Myocyte (in vitro differentiated cells): ENCODE data around the gene NKAIN1. TPM values are rescaled to one million over a fixed set of nuclear protein-coding genes. Genes with fewer than 3 reads are reported as not detected.
"Not testable (repeated sequence)": the region's sequence is repeated elsewhere in the genome, so short reads cannot be mapped to it uniquely, and the experiment has no call there.

Experiments used
- DNase-seq: peaks from one replicate; pipeline ENCODE4 v3.0.0-alpha.2; 2012; ENCODE audit warnings: low read depth
- total RNA-seq: library from RNA; depleted of rRNA; stranded (reverse); fragments of >200 nt; gene quantifications from 2 replicates; pipeline ENCODE4 v1.2.3, GENCODE V29; 2014

The NKAIN1 gene
- total RNA-seq, 1 donor from 2014 or later = 0.13 TPM

- DNase-seq = peak; percentile 76
These were observed 85.0 kb downstream of the NKAIN1 start for GRCh38 chr1:31154632-31155215.

GRCh38 chr1:31154000-31154631 lies 85.6 kb downstream of the NKAIN1 start:
- no peak for DNase-seq

GRCh38 chr1:31153423-31153822 lies 86.3 kb downstream of the NKAIN1 start:
- DNase-seq = no peak

- peak; percentile 11 for DNase-seq
These were observed 87.4 kb downstream of the NKAIN1 start for GRCh38 chr1:31152181-31152795.

GRCh38 chr1:31151402-31151801 lies 88.3 kb downstream of the NKAIN1 start:
- no peak for DNase-seq

GRCh38 chr1:31148409-31148808 lies 91.3 kb downstream of the NKAIN1 start:
- no peak for DNase-seq

GRCh38 chr1:31145648-31146047 lies 94.0 kb downstream of the NKAIN1 start:
- DNase-seq = no peak

GRCh38 chr1:31144442-31144841 lies 95.2 kb downstream of the NKAIN1 start:
- no peak for DNase-seq

- DNase-seq = no peak
These were observed 96.2 kb downstream of the NKAIN1 start for GRCh38 chr1:31143455-31143854.

GRCh38 chr1:31142406-31142805 lies 97.3 kb downstream of the NKAIN1 start:
- DNase-seq = no peak

GRCh38 chr1:31140299-31140698 lies 99.4 kb downstream of the NKAIN1 start:
- no peak for DNase-seq

GRCh38 chr1:31138797-31139521 lies 100.7 kb downstream of the NKAIN1 start:
- DNase-seq = not testable (repeated sequence)

- DNase-seq = not testable (repeated sequence)
These were observed 101.8 kb downstream of the NKAIN1 start for GRCh38 chr1:31137873-31138272.

- peak; percentile 14 for DNase-seq
These were observed 103.6 kb downstream of the NKAIN1 start for GRCh38 chr1:31135973-31136600.

- no peak for DNase-seq
These were observed 106.3 kb downstream of the NKAIN1 start for GRCh38 chr1:31133368-31133767.

Other genes starting within 250 kb of the NKAIN1 start
- 65.6 and 70.1 TPM in 2 replicates for gene PUM1, start 174.2 kb downstream of the NKAIN1 start, total RNA-seq
- gene SNRNP40, start 56.9 kb upstream of the NKAIN1 start, total RNA-seq = 54.6 and 55.3 TPM in 2 replicates
- gene ZCCHC17, start 57.1 kb upstream of the NKAIN1 start, total RNA-seq = 32.9 and 34.7 TPM in 2 replicates
- 380 and 601 TPM in 2 replicates for gene FABP3, start 133.2 kb upstream of the NKAIN1 start, total RNA-seq
- gene SERINC2, start 173.3 kb upstream of the NKAIN1 start, total RNA-seq = 210 and 313 TPM in 2 replicates